GM19351 (cell line): ENCODE data around the gene DIAPH2.
A peak's percentile ranks its signal among the peaks of the same experiment; 100 is the strongest.

Experiments used
- ATAC-seq: cut with Tn5 transposase; IDR thresholded peaks from one replicate; pipeline ENCODE4 v1.9.1; 2021; ENCODE audit warnings: mild to moderate bottlenecking, moderate library complexity; ENCODE audit not compliant: unreplicated experiment

DIAPH2 gene

DNA sequence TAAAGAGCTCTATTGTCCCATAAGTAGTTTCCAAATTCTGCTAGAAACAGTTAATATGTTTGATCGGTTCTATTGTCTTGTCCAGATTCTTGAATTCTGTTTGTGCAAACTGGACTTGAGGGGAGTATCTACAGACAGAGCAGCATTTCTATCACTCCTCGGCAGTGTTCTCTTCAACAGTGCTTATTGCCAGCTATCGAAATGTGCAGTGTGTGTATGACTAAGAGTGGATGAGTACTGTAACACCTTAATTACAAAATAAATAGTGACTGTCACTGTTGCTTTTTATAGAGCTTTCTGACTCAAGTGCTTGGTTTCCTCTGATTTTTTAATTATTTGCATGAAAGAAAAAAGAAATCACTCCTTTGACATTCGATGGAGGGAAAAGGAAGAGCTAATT lies 473.6 kb downstream of the DIAPH2 start:
- ATAC-seq: no peak

DNA sequence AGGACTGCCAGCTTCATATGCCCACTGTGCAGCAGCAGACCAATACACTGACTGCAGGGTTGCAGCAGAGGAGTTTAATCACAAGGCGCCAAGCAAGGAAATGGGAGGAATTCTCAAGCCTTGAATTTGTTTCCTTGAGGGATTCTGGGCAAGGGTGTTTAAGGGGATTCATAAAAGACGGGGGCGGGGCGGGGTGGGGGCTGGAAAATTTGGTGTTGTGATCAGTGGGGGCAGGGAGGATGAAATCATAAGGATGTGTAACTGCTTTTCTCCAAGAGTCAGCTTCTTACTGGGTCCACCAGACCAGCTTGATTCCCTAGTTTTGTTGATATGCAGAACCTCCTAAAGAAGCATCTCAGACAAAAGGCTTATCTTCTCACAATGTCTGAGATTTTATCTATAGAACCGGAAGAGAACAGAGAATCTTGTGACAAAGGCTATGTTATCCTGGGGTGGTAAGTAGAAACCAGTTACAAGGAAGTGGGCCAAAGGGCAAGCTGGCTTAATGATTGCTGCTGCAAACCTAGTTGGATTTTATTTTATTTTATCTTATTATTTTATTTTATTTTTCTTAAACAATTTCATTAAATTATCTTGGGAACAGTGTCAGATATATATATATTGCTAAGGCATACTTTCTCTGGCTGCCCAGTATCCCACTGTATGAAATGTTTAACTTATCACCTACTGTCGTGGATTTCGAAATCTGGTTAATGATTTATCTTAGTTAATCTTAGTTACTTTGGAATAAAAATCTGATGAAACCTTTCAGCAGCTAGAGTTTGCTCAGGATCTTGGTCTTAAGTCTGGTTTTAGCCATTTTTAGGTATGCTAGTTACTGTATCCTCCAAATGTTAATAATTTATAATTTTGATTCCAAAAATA lies 475.5 kb downstream of the DIAPH2 start:
- ATAC-seq: no peak

DNA sequence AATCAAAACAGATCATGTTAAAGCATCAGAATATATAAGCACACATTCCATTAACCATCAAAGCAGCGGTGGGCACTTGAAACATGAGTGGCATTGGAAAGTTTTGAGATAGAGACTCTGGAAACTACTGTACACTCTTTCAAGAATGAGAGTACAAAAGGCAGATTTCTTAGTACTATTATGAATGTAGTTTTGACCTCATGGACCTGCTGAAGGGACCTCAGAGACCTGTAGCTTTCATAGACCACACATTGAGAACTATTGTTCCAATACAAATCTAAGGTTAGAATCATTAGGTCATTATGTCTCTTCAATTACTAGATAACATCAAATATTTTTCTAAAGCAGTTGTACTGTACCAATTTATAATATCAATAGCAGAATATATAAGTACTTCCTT lies 482.7 kb downstream of the DIAPH2 start:
- ATAC-seq: peak; percentile 65

DNA sequence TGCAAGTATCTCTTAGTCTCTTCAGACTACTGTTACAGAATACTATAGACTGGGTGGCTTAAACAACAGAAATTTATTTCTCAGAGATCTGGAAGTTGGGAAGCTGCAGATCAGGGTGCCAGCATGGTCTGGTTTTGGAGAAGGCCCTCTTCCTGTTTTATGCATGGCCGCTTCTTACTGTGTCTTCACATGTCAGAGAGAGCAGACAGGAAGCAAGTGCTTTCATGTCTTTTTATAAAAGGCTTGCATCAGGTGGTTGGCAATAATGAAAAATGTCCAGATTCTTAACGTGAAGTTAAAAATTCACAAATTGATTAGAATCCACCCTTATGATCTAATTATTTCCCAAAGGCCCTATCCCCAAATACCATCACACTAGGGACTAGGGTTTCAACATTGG lies 484.0 kb downstream of the DIAPH2 start:
- peak; percentile 72 for ATAC-seq

- ATAC-seq: no peak
Measured at GRCh38 chrX:97175147-97175546, 490.5 kb downstream of the DIAPH2 start.

GRCh38 chrX:97189668-97190067 lies 505.0 kb downstream of the DIAPH2 start:
- ATAC-seq: no peak

DNA sequence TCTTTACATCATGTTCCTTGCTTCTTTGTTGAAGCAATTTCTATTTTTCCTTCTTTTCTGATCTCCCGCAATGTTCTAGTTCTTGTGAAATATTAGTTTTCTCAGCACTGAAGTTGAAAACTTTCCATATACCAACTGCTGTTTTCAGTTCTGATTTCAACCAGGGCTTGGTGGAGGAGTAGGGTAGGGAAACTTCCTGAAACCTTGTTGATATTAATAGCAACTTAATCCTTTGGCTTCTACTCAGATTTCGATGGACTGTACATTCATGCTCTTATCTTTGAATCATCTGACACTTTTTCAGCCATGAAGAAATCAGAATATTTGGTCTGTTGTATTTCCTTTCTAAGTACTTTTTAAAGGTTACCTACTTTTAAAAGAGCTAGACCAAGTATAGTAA lies 514.9 kb downstream of the DIAPH2 start:
- ATAC-seq: no peak

GRCh38 chrX:97200454-97200853 lies 515.8 kb downstream of the DIAPH2 start:
- no peak for ATAC-seq

DNA sequence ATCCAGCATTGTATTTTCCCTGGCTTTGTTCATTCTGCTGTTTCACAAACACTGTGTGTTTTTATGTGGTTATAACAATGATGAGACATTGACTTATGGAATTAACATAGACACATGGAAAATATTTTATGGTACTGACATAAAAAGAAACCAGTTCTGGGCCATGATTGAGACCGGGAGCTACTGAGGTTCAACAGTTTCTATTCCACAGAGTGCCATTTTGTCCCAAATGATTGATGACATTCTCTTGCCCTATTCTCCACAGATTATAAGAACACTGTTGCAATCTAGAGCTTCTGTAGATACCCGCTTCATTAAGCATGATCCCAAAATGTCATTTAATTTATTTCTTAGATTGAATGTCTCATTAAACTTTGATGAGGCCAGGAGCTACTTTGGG lies 525.9 kb downstream of the DIAPH2 start:
- ATAC-seq: no peak

DNA sequence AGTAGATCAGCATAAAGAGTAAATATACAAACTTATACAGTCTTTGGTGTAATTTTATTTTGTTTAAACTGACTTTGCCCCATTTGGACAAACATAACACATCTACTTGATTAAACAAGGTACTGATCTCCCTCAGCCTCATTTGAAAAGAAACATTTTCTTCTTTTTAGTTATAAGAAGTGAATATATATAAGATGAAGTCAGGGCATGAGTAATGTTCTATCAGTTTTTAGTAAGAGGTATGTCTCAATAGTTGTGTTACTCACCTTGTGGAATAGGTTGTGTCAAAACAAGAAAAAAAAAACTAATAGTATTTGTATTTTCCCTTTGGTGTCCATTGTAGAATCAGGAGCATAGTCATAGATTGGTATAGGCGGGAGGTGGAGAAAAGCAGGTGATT lies 526.4 kb downstream of the DIAPH2 start:
- ATAC-seq: no peak

- ATAC-seq: no peak
Measured at GRCh38 chrX:97215186-97215585, 530.5 kb downstream of the DIAPH2 start.

DNA sequence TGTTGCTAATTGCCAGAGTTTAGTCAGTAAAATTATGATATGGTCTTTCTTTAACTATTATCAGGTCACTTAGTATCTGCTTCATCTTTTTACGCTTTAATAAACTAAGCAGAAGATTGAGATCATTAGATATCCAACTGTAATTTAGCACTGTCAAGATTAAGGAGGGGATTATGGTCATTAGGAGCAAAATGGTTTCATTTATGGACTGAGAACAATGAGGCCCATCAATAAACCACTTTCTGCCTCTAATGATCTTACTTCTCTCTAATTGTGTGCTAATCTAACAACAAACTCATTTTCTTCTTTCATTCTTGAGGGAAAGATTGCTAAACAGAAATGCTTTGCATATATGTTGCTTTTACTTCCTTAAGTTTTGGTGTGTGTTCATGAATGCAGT lies 539.5 kb downstream of the DIAPH2 start:
- ATAC-seq: no peak

DNA sequence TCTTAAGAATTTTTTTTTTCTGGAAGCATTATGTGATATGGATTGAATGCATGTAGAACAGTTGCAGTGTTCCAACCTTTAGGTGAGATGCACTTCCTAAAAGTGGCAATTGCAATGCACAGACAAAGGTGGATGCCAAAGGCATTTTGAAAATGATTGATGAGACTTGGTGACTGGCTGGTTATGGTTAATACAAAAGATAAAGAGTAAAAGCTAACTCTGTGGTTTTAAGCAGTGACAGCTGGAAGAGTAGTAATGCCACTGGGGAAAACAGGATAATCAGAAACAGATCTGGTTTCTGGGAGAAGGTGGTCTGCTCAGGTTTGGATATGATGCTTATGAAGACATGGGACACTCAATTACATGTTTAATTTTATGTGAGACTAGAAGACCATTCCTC lies 544.7 kb downstream of the DIAPH2 start:
- no peak for ATAC-seq

DNA sequence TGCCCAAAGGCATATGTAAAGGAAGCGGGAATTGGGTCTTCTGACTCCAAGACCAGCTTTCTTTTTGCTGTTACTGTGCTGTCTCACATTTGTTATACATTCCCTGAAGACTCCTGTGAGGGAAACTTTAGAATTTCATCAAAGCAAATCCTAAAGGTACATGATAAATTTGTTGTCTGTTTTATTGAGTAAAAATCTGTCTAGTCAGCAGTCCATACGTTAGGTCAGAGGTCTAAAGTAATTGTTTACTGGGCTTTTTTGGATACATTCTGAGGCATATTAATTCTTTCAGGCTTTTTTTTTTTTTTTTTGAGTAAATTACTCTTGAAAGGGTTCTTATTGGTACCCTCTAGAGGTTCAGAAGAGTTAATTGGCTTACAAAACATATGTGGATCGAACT lies 546.3 kb downstream of the DIAPH2 start:
- ATAC-seq: no peak

DNA sequence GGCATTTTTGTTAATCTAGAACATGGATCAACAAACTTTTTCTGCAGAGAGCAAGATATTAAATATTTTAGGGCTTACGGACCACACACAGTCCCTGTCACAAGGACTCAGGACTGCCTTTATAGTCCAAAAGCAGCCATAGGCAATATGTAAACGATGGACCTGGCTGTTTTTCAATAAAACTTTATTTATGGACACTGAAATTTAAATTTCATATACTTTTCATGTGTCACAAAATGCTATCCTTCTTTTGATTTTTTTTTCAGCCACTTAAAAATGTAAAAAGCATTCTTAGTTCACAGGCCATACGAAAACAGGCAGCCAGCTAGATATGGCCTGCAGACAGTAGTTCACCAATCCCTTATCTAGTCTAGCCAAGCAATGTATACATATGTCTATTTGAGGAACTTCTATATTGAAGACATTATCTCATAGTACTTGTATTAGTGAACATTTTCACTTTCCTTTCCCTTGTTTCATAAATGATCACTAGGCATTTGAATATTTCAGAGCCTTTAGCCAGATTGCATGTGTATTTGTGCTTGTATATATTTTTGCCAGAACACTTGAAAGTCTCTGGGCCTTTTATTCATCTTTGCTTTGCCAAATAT lies 549.9 kb downstream of the DIAPH2 start:
- peak; percentile 100 for ATAC-seq

GRCh38 chrX:97238632-97239031 lies 554.0 kb downstream of the DIAPH2 start:
- no peak for ATAC-seq

DNA sequence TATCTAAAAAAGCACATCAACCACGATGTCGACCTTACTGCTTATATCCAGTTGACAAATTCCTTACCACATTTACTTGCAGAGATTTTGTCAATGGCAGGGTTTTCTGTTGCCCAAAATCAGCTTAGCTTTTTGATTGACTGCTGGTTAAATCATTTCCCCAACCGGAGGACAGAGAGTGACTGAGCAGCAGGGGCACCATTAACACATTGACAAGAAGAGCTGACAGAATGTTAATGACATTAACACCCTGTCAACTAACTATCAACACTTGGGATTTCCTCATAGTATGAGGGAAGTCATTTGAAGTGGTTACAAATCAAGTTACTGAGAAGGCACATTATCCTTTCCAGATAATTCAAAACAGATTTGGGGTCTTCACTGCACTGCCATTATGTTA lies 567.5 kb downstream of the DIAPH2 start:
- ATAC-seq: no peak

DNA sequence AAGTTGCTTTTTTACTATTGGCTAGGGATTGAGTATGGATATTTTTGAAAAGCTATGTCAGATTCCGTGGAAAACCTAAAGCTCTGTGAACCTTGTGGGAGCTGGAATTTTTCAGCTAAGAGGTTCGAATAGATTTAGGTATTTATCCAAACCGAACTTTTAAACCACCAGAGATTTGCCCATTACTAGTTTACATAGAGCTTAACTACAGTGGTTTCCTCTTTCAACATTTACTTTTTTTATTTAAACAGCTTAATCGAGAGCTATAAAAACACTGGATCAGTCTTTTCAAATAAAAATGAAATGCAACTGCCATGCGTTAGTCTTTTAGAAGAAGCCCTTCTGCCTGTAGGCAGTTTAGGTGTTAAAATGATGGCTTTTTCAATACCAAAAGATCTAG lies 576.0 kb downstream of the DIAPH2 start:
- no peak for ATAC-seq

GRCh38 chrX:97266406-97267121 lies 581.9 kb downstream of the DIAPH2 start:
- no peak for ATAC-seq

DNA sequence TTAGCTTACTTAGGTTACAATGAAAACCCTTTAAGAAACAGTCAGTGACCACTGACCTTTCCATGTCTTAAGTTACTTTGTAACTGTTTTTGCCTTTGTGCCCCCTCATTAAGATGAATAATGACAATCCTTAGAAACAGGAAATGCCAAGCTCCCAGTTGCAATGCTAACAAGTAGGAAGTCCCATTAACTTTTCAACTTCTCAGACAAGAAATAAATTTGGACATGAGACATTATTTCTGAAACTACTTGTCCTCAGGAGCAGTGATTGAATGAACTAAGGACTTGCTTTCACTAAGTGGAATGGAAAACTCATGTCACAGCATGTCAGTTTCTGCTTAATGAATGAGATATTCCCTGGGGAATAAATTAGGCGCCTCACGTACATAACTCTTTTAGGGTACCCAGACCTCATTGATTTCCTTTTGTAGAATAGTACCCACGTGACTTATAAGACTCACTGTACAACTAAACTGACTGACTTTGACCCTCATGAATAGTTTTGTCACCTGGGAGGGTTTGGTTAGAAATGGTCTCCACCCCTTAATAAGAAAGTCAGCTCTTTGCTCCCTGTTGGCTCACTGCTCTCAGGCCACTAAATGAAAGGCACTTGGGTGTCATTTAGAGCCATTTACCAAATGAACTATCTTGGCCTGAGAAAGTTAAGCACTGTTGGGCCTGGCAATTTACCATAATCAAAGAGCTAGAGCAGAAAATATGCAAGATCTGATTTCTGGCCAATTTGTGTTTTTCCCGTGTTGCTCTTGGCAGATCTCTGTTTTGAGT lies 582.9 kb downstream of the DIAPH2 start:
- no peak for ATAC-seq

GRCh38 chrX:97268182-97268680 lies 583.6 kb downstream of the DIAPH2 start:
- no peak for ATAC-seq
